Caco-2 (cell line): ENCODE results near the gene FHIT. TPM values are rescaled to one million over a fixed set of nuclear protein-coding genes. Genes with fewer than 3 reads are reported as not detected.

ENCODE experiments used
- BruUV-seq: library from RNA; stranded (reverse); fragments of 400-500 nt; replicated peaks from 2 replicates; lab custom pipeline; 2021; lab: Mats Ljungman, UMichigan
- CTCF ChIA-PET: fragments of 300-600 bp; sonication (Branson Sonifier 250); formaldehyde crosslinking; loops from one replicate; lab custom pipeline; 2022; ENCODE audit warnings: antibody characterized with exemption; lab: Charles Lee
- POLR2A ChIA-PET: fragments of 300-600 bp; sonication (Branson Sonifier 250); formaldehyde crosslinking; loops from one replicate; lab custom pipeline; 2022; ENCODE audit warnings: antibody characterized with exemption; lab: Charles Lee
- DNase-seq, 2 experiments: peaks; one replicate each; pipeline versions ENCODE4 v3.0.0 to v3.0.0-alpha.2; 2020 to 2022
- H3K27me3 ChIP-seq: replicated peaks from 2 replicates; pipeline ENCODE4 v1.6.0; 2011; ENCODE audit warnings: low read length; ENCODE audit not compliant: control insufficient read depth, insufficient read depth
- H3K36me3 ChIP-seq: 2 replicates; pipeline ENCODE4 v1.5.1; 2011; ENCODE audit warnings: low read length; ENCODE audit not compliant: control insufficient read depth, insufficient read depth
- H3K4me1 ChIP-seq: fragments of 250-450 bp; sonication (Bioruptor Pico); 2 replicates; pipeline ENCODE4 v1.5.1; 2020; ENCODE audit warnings: mild to moderate bottlenecking
- H3K4me3 ChIP-seq: 2 replicates; pipeline ENCODE4 v1.5.1; 2011; ENCODE audit warnings: low read depth, mild to moderate bottlenecking, control low read depth, low read length
- H3K9me3 ChIP-seq: fragments of 250-450 bp; sonication (Bioruptor Pico); 2 replicates; pipeline ENCODE4 v1.5.1; 2020; ENCODE audit warnings: mild to moderate bottlenecking, moderate library complexity
- H3K27ac Mint-ChIP-seq: one replicate; pipeline ENCODE4 v1.8.0; 2022; ENCODE audit warnings: mixed read lengths; ENCODE audit not compliant: unreplicated experiment
- H3K27me3 Mint-ChIP-seq: one replicate; pipeline ENCODE4 v1.8.0; 2022; ENCODE audit warnings: mixed read lengths; ENCODE audit not compliant: insufficient read depth, unreplicated experiment
- H3K36me3 Mint-ChIP-seq: one replicate; pipeline ENCODE4 v1.8.0; 2022; ENCODE audit warnings: mild to moderate bottlenecking, mixed read lengths; ENCODE audit not compliant: insufficient read depth, unreplicated experiment
- H3K4me1 Mint-ChIP-seq: one replicate; pipeline ENCODE4 v1.8.0; 2022; ENCODE audit warnings: low read depth, mixed read lengths; ENCODE audit not compliant: unreplicated experiment
- H3K4me3 Mint-ChIP-seq: one replicate; pipeline ENCODE4 v1.8.0; 2022; ENCODE audit warnings: mild to moderate bottlenecking, moderate library complexity, mixed read lengths; ENCODE audit not compliant: unreplicated experiment
- H3K9me3 Mint-ChIP-seq: one replicate; pipeline ENCODE4 v1.8.0; 2022; ENCODE audit warnings: mixed read lengths; ENCODE audit not compliant: unreplicated experiment
- intact Hi-C: fragments of 100-400 bp; cut with micrococcal nuclease; formaldehyde crosslinking; loops from one replicate; pipeline ENCODE4 v1.10.0; 2022; ENCODE audit not compliant: unreplicated experiment
- total RNA-seq: library from RNA; stranded (reverse); gene quantifications from 2 replicates; pipeline ENCODE4 v1.2.3, GENCODE V29; 2022
- TF ChIP-seq, protein P1 (sequence below), 2 experiments: fragments of 200-600 bp in 1 of 2; IDR thresholded peaks; 1 replicate in 1 of 2; 2 replicates in 1 of 2; pipeline versions ENCODE4 v1.5.1 to v1.8.0; 2011 to 2022; ENCODE audit warnings: antibody characterized with exemption in 1 of 2, control low read depth in 1 of 2, inconsistent platforms in 1 of 2, low read depth in 1 of 2, low read length in 1 of 2, mild to moderate bottlenecking in 1 of 2, moderate library complexity in 1 of 2; ENCODE audit not compliant: insufficient read depth in 1 of 2, severe bottlenecking in 1 of 2, unreplicated experiment in 1 of 2

Gene FHIT
- total RNA-seq, 1 experiment from 2014 or later: 8.3 TPM

DNA sequence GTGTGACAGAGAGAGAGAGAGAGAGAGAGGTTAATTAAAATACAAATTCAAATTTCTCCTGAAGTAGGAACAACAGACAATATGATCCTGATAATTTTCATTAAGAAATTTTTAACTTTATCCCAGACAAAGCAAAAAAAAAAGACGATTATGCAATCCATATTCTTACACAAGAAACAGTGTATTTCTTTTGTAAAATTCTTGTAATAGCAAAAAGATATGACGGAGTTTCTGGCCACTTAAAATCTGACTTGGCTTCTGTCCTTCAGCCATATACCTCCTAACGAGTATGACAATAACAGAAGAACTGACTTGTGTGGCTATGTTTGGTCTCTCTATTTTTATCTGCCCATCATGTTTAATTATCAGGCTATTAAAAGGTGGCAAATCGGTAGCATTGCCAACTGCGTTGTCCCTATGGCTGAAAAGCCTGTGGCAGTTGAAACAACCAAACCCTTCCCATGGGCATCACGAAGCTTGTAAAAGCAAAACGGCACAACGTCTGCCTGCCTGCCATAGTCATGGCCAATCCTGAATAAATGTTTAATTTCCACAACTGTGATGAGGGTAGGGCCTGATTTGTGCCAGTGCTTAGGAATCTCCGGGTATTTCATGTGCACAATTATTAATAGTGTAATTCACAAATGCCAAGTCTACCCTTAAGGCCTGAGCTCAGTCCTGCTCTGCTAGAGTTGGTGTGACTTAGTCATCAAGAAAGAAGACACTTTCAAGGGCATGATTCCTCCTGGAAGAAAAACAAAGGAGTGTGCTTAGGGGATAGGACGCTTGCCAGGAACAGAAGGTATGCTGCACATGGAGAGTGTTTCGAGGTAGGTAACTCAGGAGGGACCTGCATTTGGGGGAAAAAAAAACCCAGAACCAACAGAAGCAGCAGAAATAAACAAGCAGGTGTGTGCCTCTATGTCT is 1090.2 kb downstream of the FHIT start:
- no peaks in the 10 kb centered on the region for H3K4me1 Mint-ChIP-seq
- CTCF ChIA-PET: no interaction called here
- POLR2A ChIA-PET: no interaction called here
- BruUV-seq: no TSS peak
- Histone ChIP-seq H3K9me3 (no peaks in the 10 kb centered on the region), H3K4me1 (no peaks in the 10 kb centered on the region), H3K4me3 (no peak overlapping the region), H3K36me3 (no peaks in the 10 kb centered on the region), H3K27me3 (no peaks in the 10 kb centered on the region)
- TF ChIP-seq, protein P1, sequence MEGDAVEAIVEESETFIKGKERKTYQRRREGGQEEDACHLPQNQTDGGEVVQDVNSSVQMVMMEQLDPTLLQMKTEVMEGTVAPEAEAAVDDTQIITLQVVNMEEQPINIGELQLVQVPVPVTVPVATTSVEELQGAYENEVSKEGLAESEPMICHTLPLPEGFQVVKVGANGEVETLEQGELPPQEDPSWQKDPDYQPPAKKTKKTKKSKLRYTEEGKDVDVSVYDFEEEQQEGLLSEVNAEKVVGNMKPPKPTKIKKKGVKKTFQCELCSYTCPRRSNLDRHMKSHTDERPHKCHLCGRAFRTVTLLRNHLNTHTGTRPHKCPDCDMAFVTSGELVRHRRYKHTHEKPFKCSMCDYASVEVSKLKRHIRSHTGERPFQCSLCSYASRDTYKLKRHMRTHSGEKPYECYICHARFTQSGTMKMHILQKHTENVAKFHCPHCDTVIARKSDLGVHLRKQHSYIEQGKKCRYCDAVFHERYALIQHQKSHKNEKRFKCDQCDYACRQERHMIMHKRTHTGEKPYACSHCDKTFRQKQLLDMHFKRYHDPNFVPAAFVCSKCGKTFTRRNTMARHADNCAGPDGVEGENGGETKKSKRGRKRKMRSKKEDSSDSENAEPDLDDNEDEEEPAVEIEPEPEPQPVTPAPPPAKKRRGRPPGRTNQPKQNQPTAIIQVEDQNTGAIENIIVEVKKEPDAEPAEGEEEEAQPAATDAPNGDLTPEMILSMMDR (IDR thresholded peaks at IDR 0.05; ENCODE audit: insufficient read depth in 1 of 2, low read depth in 1 of 2, low read length in 1 of 2, severe bottlenecking in 1 of 2, unreplicated experiment in 1 of 2): no peak
- no peaks in the 10 kb centered on the region for H3K27me3 Mint-ChIP-seq
- H3K27ac Mint-ChIP-seq: no peak overlapping the region
- H3K36me3 Mint-ChIP-seq: no peaks in the 10 kb centered on the region
- H3K9me3 Mint-ChIP-seq: no peaks in the 10 kb centered on the region
- intact Hi-C loops: no loop called here
- no peak for DNase-seq
- H3K4me3 Mint-ChIP-seq: no peak overlapping the region

DNA sequence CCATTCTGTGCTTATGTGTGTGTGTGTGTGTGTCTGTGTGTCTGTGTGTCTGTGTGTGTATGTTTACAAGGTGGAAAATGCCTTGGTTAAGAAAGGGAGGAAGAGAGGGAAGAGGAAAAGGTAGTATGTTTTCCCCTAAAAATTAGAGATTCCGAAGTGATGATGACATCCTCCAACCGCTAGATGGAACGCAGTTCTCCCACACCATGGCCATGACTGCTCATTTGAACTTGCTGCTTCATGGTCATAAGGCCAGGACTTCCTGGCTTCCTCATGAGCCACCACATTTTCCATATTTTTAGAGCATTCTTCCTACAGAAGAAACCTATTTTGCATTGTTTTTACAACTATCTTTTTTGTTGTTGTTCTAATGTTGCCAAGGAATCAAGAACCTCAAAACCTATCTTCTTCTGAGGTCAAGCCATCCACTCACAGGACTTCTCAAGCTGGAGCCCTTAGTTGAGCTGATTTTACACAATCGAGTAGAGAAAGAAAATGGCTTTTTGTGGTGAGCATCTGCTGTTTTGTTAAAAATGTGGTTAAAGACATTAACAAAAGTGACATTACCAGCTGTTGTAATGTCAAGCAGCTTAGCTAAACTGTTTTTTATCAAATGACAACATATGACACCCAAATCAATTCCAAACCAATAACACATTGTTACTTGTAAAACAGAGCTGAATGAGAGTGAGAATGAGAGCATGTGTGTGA is 1091.0 kb downstream of the FHIT start:
- DNase-seq: no peak
- no peaks in the 10 kb centered on the region for H3K36me3 ChIP-seq
- no peaks in the 10 kb centered on the region for H3K9me3 ChIP-seq
- Mint-ChIP-seq H3K9me3 (no peaks in the 10 kb centered on the region), H3K36me3 (no peaks in the 10 kb centered on the region), H3K27me3 (no peaks in the 10 kb centered on the region), H3K27ac (no peak overlapping the region), H3K4me1 (no peaks in the 10 kb centered on the region), H3K4me3 (no peak overlapping the region)
- H3K4me3 ChIP-seq: no peak overlapping the region
- CTCF ChIA-PET: no interaction called here
- BruUV-seq: no TSS peak
- TF ChIP-seq, protein P1 (IDR thresholded peaks at IDR 0.05; ENCODE audit: insufficient read depth in 1 of 2, low read depth in 1 of 2, low read length in 1 of 2, severe bottlenecking in 1 of 2, unreplicated experiment in 1 of 2): no peak
- H3K27me3 ChIP-seq: no peaks in the 10 kb centered on the region
- intact Hi-C loops: no loop called here
- POLR2A ChIA-PET: no interaction called here
- no peaks in the 10 kb centered on the region for H3K4me1 ChIP-seq

DNA sequence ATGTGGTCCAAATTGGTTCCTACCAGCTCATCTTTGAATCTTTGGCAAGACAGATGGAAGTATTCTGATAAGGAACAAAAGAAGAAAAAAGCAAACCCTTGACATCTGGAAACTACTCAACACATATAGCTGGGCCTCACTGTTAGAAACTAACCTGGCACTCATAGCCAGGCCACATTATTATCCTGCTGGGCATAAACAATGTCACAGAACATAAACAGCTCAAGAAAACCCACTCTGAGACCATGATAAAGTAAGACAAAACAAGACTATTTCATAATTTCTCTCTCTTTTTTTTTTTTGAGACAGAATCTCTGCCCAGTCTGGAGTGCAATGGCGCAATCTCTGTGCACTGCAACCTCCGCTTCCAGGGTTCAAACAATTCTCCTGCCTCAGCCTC is 1093.2 kb downstream of the FHIT start:
- TF ChIP-seq, protein P1 (IDR thresholded peaks at IDR 0.05; ENCODE audit: insufficient read depth in 1 of 2, low read depth in 1 of 2, low read length in 1 of 2, severe bottlenecking in 1 of 2, unreplicated experiment in 1 of 2): no peak
- Mint-ChIP-seq H3K9me3 (no peaks in the 10 kb centered on the region), H3K4me1 (no peaks in the 10 kb centered on the region), H3K4me3 (no peak overlapping the region), H3K27ac (no peak overlapping the region), H3K27me3 (no peaks in the 10 kb centered on the region), H3K36me3 (no peaks in the 10 kb centered on the region)
- no peak for DNase-seq
- ChIA-PET POLR2A (no interaction called here), CTCF (no interaction called here)
- intact Hi-C loops: no loop called here
- Histone ChIP-seq H3K36me3 (no peaks in the 10 kb centered on the region), H3K4me1 (no peaks in the 10 kb centered on the region), H3K9me3 (no peaks in the 10 kb centered on the region), H3K4me3 (no peak overlapping the region), H3K27me3 (no peaks in the 10 kb centered on the region)
- no TSS peak for BruUV-seq
